MCF 10A (cell line): ENCODE data around the gene TRDN. TPM values are rescaled to one million over a fixed set of nuclear protein-coding genes. Genes with fewer than 3 reads are reported as not detected.

Experiments
- BruUV-seq: library from RNA; stranded (reverse); fragments of 400-500 nt; replicated peaks from 2 replicates; lab custom pipeline; 2021; lab: Mats Ljungman, UMichigan
- CTCF ChIA-PET: fragments of 300-600 bp; sonication (Branson Sonifier 250); formaldehyde crosslinking; extraction: SDS; loops from one replicate; lab custom pipeline; 2021; ENCODE audit warnings: antibody characterized with exemption, inconsistent platforms; lab: Yijun Ruan, JAX
- POLR2A ChIA-PET: fragments of 300-600, 350-650 bp; sonication (Branson Sonifier 250); formaldehyde crosslinking; extraction: SDS; loops from one replicate; lab custom pipeline; 2020; ENCODE audit warnings: antibody characterized with exemption, inconsistent platforms; lab: Yijun Ruan, JAX
- DNase-seq: peaks from one replicate; pipeline ENCODE4 v3.0.0-alpha.2; 2018; ENCODE audit not compliant: unreplicated experiment
- H3K27ac Mint-ChIP-seq: one replicate; pipeline ENCODE4 v1.8.0; 2022; ENCODE audit warnings: mild to moderate bottlenecking, low read depth, mixed read lengths; ENCODE audit not compliant: unreplicated experiment
- H3K27me3 Mint-ChIP-seq: one replicate; pipeline ENCODE4 v1.8.0; 2022; ENCODE audit warnings: mixed read lengths; ENCODE audit not compliant: insufficient read depth, unreplicated experiment
- H3K36me3 Mint-ChIP-seq: one replicate; pipeline ENCODE4 v1.8.0; 2022; ENCODE audit warnings: mild to moderate bottlenecking, moderate library complexity, mixed read lengths; ENCODE audit not compliant: insufficient read depth, unreplicated experiment
- H3K4me1 Mint-ChIP-seq: one replicate; pipeline ENCODE4 v1.8.0; 2022; ENCODE audit warnings: mixed read lengths; ENCODE audit not compliant: insufficient read depth, unreplicated experiment
- H3K4me3 Mint-ChIP-seq: one replicate; pipeline ENCODE4 v1.8.0; 2022; ENCODE audit warnings: mild to moderate bottlenecking, moderate library complexity, mixed read lengths; ENCODE audit not compliant: unreplicated experiment
- H3K9me3 Mint-ChIP-seq: one replicate; pipeline ENCODE4 v1.8.0; 2022; ENCODE audit warnings: mixed read lengths; ENCODE audit not compliant: unreplicated experiment
- intact Hi-C: fragments of 100-400 bp; cut with micrococcal nuclease; formaldehyde crosslinking; loops from 2 replicates; pipeline ENCODE4 v1.14.1; 2022
- total RNA-seq: library from RNA; stranded (reverse); gene quantifications from 2 replicates; pipeline ENCODE4 v1.2.3, GENCODE V29; 2022
- TF ChIP-seq, protein P1 (sequence below): fragments of 200-600 bp; IDR thresholded peaks from one replicate; pipeline ENCODE4 v1.8.0; 2022; ENCODE audit warnings: antibody characterized with exemption, mild to moderate bottlenecking; ENCODE audit not compliant: unreplicated experiment

TRDN gene
- total RNA-seq, 1 experiment from 2014 or later: not detected

DNA sequence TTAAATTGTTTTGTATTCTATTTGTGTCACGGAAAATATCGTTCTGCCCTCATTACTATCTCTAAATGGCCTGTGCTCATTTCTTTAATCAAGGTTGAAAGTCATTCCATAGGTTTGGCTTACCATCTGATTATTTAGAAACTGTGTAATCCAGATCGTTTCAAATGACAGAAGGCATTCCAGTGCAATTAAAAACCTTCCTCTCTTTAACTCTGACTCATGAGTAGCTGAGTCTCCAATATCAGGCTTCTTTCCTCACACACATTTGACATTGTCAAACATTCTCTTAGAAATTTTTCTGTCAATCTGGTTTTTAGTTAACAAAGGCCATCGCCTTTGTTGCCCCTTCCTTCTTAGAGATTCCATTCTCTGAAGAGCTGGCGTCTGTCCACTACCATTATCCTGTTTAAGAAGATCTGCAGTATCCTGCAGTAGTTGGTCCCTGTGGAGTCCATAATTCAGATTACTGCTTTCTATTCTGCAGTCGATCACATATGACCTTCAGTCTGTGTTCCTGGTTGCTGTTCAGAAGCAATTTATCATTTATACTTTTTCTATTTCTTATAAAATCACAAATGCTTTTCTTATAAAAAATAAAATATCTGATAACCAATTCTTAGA is 3.9 kb upstream of the TRDN start:
- intact Hi-C loops: no loop called here
- DNase-seq: no peak
- no peak overlapping the region for H3K4me3 Mint-ChIP-seq
- peaks cover 88% of the 10 kb centered on the region for H3K27me3 Mint-ChIP-seq
- ChIA-PET CTCF (interaction anchor here (0.5 to 0.7 kb wide), 2 partner anchors 8 to 33 kb away, joined by 3 read pairs; no protein-coding TSS in a partner anchor), POLR2A (interaction anchor here (0.6 to 0.7 kb wide), 2 partner anchors 322 to 1338 kb away, joined by 3 read pairs; no protein-coding TSS in a partner anchor)
- no peak overlapping the region for H3K27ac Mint-ChIP-seq
- H3K4me1 Mint-ChIP-seq: no peaks in the 10 kb centered on the region
- TF ChIP-seq, protein P1, sequence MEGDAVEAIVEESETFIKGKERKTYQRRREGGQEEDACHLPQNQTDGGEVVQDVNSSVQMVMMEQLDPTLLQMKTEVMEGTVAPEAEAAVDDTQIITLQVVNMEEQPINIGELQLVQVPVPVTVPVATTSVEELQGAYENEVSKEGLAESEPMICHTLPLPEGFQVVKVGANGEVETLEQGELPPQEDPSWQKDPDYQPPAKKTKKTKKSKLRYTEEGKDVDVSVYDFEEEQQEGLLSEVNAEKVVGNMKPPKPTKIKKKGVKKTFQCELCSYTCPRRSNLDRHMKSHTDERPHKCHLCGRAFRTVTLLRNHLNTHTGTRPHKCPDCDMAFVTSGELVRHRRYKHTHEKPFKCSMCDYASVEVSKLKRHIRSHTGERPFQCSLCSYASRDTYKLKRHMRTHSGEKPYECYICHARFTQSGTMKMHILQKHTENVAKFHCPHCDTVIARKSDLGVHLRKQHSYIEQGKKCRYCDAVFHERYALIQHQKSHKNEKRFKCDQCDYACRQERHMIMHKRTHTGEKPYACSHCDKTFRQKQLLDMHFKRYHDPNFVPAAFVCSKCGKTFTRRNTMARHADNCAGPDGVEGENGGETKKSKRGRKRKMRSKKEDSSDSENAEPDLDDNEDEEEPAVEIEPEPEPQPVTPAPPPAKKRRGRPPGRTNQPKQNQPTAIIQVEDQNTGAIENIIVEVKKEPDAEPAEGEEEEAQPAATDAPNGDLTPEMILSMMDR: no peak
- no peaks in the 10 kb centered on the region for H3K36me3 Mint-ChIP-seq
- BruUV-seq: no TSS peak
- no peaks in the 10 kb centered on the region for H3K9me3 Mint-ChIP-seq

DNA sequence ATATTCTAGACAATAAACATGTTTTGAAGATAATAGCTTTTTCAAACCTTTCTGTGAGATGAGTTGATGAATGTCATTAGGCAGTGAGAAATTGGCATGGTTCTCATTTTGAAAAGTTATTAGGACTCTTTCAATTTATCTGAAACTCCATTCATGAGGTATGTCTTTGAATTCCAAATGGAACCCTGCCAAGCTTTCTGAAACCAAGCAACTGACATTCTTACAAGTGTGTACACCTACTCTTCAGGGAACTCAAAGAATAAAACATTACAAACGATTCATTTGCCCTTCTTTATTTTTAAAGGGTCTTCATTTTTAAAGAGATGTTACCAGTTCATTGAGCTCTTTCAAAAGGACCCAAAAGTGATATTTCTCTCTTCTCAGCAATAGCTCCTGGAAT is 2.1 kb upstream of the TRDN start:
- H3K36me3 Mint-ChIP-seq: no peaks in the 10 kb centered on the region
- CTCF ChIA-PET: interaction anchor here (0.6 kb wide), 1 partner anchor 254 kb away, joined by 3 read pairs; no protein-coding TSS in a partner anchor
- TF ChIP-seq, protein P1: no peak

DNA sequence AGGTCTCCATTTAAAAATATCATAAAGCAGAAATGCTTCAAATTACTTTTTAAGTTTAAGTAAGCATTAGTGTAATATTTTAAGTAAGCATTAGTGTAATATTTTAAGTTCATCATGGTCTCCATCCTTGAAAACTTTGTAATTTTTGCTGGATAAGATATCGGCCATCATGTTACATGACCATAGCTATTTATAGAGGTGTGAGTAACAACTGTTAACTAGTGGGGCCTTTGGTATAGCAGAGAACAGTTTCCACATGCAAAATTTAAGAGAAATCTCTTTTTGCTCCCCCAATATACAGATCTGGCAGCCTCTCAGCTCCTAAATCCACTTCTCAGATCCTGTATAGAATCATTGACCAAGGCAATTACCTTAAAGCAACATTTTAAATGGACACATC is 468 bp downstream of the TRDN start:
- TF ChIP-seq, protein P1: no peak

More for the DNA sequence above, 2.1 kb upstream of the TRDN start:
- BruUV-seq: no TSS peak
- Mint-ChIP-seq H3K27ac (no peak overlapping the region), H3K9me3 (no peaks in the 10 kb centered on the region), H3K4me3 (no peak overlapping the region), H3K4me1 (no peaks in the 10 kb centered on the region), H3K27me3 (peaks cover 93% of the 10 kb centered on the region)
- no peak for DNase-seq
- intact Hi-C loops: no loop called here
- POLR2A ChIA-PET: no interaction called here

DNA sequence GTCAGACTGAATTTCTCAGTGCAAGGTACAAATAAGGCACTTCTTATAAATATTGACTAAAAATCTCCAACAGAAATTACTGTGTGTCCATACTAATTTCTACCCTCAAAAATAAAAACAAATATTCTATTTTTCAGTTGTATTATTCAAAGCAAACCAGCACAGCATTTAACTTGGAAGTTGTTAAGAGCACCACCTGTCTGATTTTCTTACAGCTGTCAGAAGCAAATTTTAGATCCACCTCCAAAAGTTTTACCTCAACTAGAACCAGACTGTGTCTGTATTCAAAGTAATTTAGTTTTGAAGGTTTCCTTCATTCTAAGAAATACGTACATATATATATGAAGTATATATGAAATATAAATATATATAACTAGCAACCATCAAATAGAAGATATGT is 1.2 kb downstream of the TRDN start:
- Mint-ChIP-seq H3K9me3 (no peaks in the 10 kb centered on the region), H3K27ac (no peak overlapping the region), H3K27me3 (peaks cover 93% of the 10 kb centered on the region), H3K4me3 (no peak overlapping the region), H3K36me3 (no peaks in the 10 kb centered on the region), H3K4me1 (no peaks in the 10 kb centered on the region)
- CTCF ChIA-PET: interaction anchor here (0.6 kb wide), 1 partner anchor 1567 kb away, joined by 3 read pairs; no protein-coding TSS in a partner anchor
- BruUV-seq: no TSS peak
- POLR2A ChIA-PET: no interaction called here
- intact Hi-C loops: no loop called here
- TF ChIP-seq, protein P1: no peak
- DNase-seq: no peak

More for the DNA sequence above, 468 bp downstream of the TRDN start:
- no peaks in the 10 kb centered on the region for H3K9me3 Mint-ChIP-seq
- POLR2A ChIA-PET: no interaction called here
- BruUV-seq: no TSS peak
- DNase-seq: no peak
- H3K4me3 Mint-ChIP-seq: no peak overlapping the region
- intact Hi-C loops: no loop called here
- no peak overlapping the region for H3K27ac Mint-ChIP-seq
- H3K36me3 Mint-ChIP-seq: no peaks in the 10 kb centered on the region
- no peaks in the 10 kb centered on the region for H3K4me1 Mint-ChIP-seq
- CTCF ChIA-PET: interaction anchor here (0.5 kb wide), 1 partner anchor 601 kb away, joined by 4 read pairs; no protein-coding TSS in a partner anchor
- peaks cover 93% of the 10 kb centered on the region for H3K27me3 Mint-ChIP-seq
